Kidney (tissue), 14 donors: ENCODE results near the gene HOMER2. TPM values are rescaled to one million over a fixed set of nuclear protein-coding genes. Genes with fewer than 3 reads are reported as not detected.
A peak's percentile ranks its signal among the peaks of the same experiment; 100 is the strongest.

ENCODE experiments used
- DNase-seq, 5 donors: peaks; one replicate each; pipeline ENCODE4 v3.0.0-alpha.2; 2013 to 2020
- FAIRE-seq: peaks from 2 replicates; lab custom pipeline; 2012; peaks lifted over from hg19 to GRCh38; lab: Jason Lieb, UNC
- H3K27ac ChIP-seq, 2 donors: one replicate each; pipeline ENCODE4 v1.7.0; 2013; ENCODE audit warnings: low read depth in 2 of 2, low read length in 2 of 2, inconsistent platforms in 1 of 2
- H3K27me3 ChIP-seq: one replicate; pipeline ENCODE4 v1.7.1; 2013; ENCODE audit warnings: low read length, inconsistent platforms; ENCODE audit not compliant: control insufficient read depth, insufficient read depth
- H3K36me3 ChIP-seq, 3 donors: one replicate each; pipeline versions ENCODE4 v1.7.0 to v1.7.1; 2013; ENCODE audit warnings: low read length in 3 of 3, control low read depth in 1 of 3, inconsistent platforms in 1 of 3; ENCODE audit not compliant: insufficient read depth in 3 of 3, control insufficient read depth in 2 of 3
- H3K4me1 ChIP-seq, 3 donors: one replicate each; pipeline versions ENCODE4 v1.7.0 to v1.7.1; 2013; ENCODE audit warnings: low read length in 3 of 3, inconsistent platforms in 1 of 3, low read depth in 1 of 3; ENCODE audit not compliant: control insufficient read depth in 2 of 3, insufficient read depth in 2 of 3
- H3K4me3 ChIP-seq, 3 donors: one replicate each; pipeline versions ENCODE4 v1.7.0 to v1.8.1; 2013; ENCODE audit warnings: low read length in 3 of 3, control low read depth in 1 of 3, inconsistent platforms in 1 of 3
- H3K9ac ChIP-seq, 3 donors: one replicate each; pipeline versions ENCODE4 v1.7.0 to v1.7.1; 2013; ENCODE audit warnings: low read length in 3 of 3, control low read depth in 1 of 3, inconsistent platforms in 1 of 3
- H3K9me3 ChIP-seq, 3 donors: one replicate each; pipeline versions ENCODE4 v1.7.0 to v1.7.1; 2013; ENCODE audit warnings: low read length in 3 of 3, control low read depth in 1 of 3, inconsistent platforms in 1 of 3; ENCODE audit not compliant: control insufficient read depth in 2 of 3, insufficient read depth in 1 of 3
- CTCF ChIP-seq: IDR thresholded peaks from 3 replicates; pipeline ENCODE4 v1.5.1; 2012; ENCODE audit warnings: mild to moderate bottlenecking, moderate library complexity, borderline replicate concordance; ENCODE audit not compliant: insufficient read depth; ENCODE audit errors: extremely low read depth
- intact Hi-C: fragments of 100-400 bp; cut with DNase I; formaldehyde crosslinking; loops from one replicate; pipeline ENCODE4 v1.11.1; 2022
- polyA plus RNA-seq: library from polyadenylated mRNA; stranded (reverse); fragments of 350-450 nt; fragmentation: Illumina TruSeq; extraction: RNeasy Lipid Tissue Mini Kit (QIAGEN cat#74804); gene quantifications from one replicate; pipeline ENCODE4 v1.2.3, GENCODE V29; 2014; ENCODE audit warnings: low read depth, low replicate concordance; ENCODE audit not compliant: insufficient read depth
- total RNA-seq: library from RNA; stranded (reverse); fragmentation: NEBNext Ultra II Directional; extraction: Animal tissue kit (Norgen Biotek cat#: 25700); gene quantifications from one replicate; pipeline ENCODE4 v1.2.1, GENCODE V29; 2021
- donor health status: control.
- donor health status: control.
- donor health status: control.
- donor health status: control.
- donor health status: control.
- donor health status: DM: yes; HTN: yes; CAD: no.
- donor health status: Normal renal cell carcinoma (clear cell type).

HOMER2 gene
- total and polyA plus RNA-seq, 2 donors from 2014 or later: 4.6 to 35.8 TPM

DNA sequence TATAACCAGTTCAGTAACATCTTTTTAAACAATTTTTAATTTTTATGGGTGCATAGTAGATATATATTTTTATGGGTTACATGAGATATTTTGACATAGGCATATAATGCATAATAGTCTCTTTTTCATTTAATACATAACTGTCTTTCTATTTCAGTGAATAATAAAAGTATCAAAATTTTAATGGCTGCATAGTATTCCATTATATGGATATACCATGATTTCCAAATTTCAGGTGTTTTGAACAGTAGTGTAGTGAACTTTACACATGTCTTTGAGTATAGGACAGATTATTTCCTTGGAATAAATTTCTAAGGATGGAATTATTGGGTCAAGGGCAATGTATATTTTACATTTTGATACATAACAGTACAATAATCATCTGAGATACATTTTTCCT lies 132.4 kb downstream of the HOMER2 start:
- Histone ChIP-seq H3K9me3 (no peaks in the 10 kb centered on the region), H3K27me3 (no peaks in the 10 kb centered on the region), H3K4me1 (no peaks in the 10 kb centered on the region), H3K9ac (no peak overlapping the region), H3K27ac (no peak overlapping the region), H3K36me3 (peaks cover 12 to 50% (median 22%) of the 10 kb centered on the region in 3 donors), H3K4me3 (no peak overlapping the region)
- no peak for FAIRE-seq
- no peak for DNase-seq
- no peak for TF ChIP-seq CTCF
- intact Hi-C loops: no loop called here

GRCh38 chr15:82812994-82813393 lies 139.5 kb downstream of the HOMER2 start:
- H3K27me3 ChIP-seq: no peaks in the 10 kb centered on the region
- FAIRE-seq: no peak
- no peak overlapping the region for H3K4me3 ChIP-seq
- DNase-seq: no peak
- peaks cover 0 to 13% (median 0%) of the 10 kb centered on the region in 3 donors for H3K4me1 ChIP-seq
- H3K27ac ChIP-seq: no peak overlapping the region
- H3K9me3 ChIP-seq: no peaks in the 10 kb centered on the region
- intact Hi-C loops: no loop called here
- no peak for TF ChIP-seq CTCF
- H3K36me3 ChIP-seq: peaks cover 3 to 32% (median 15%) of the 10 kb centered on the region in 3 donors
- no peak overlapping the region for H3K9ac ChIP-seq

- H3K27ac ChIP-seq: peak overlapping the region; percentile 97 to 100
- peak overlapping the region; percentile 92 to 94 (median 93) for H3K4me3 ChIP-seq
- H3K27me3 ChIP-seq: no peaks in the 10 kb centered on the region
- peak in 1 of 5 donors; percentile 41 for DNase-seq
- no peak for FAIRE-seq
- H3K9me3 ChIP-seq: no peaks in the 10 kb centered on the region
- H3K9ac ChIP-seq: peak overlapping the region; percentile 85 to 90 (median 86)
- no peak for TF ChIP-seq CTCF
- intact Hi-C loops: no loop called here
- H3K36me3 ChIP-seq: peaks cover 3 to 15% (median 5%) of the 10 kb centered on the region in 3 donors
- H3K4me1 ChIP-seq: peaks cover 0 to 13% (median 0%) of the 10 kb centered on the region in 3 donors
These were observed 141.6 kb downstream of the HOMER2 start for GRCh38 chr15:82810890-82811426.
